Endothelial cell of umbilical vein (primary cell): ENCODE results near the gene KCNF1. TPM values are rescaled to one million over a fixed set of nuclear protein-coding genes. Genes with fewer than 3 reads are reported as not detected.

Source experiments
- BruUV-seq: library from RNA; stranded (reverse); fragments of 400-500 nt; replicated peaks from 2 replicates; lab custom pipeline; 2021; lab: Mats Ljungman, UMichigan
- CTCF ChIA-PET: fragments of 300-600, 350-600 bp; sonication (Branson Sonifier 250); formaldehyde crosslinking; loops from one replicate; lab custom pipeline; 2021; ENCODE audit warnings: antibody characterized with exemption, inconsistent platforms; lab: Charles Lee
- POLR2A ChIA-PET: fragments of 300-600, 350-600 bp; sonication (Branson Sonifier 250); formaldehyde crosslinking; loops from one replicate; lab custom pipeline; 2021; ENCODE audit warnings: antibody characterized with exemption, inconsistent platforms; lab: Charles Lee
- DNase-seq: peaks from one replicate; pipeline ENCODE4 v3.0.0-alpha.2; 2011; ENCODE audit warnings: low read depth, low spot score
- FAIRE-seq: peaks from 2 replicates; lab custom pipeline; 2011; peaks lifted over from hg19 to GRCh38; lab: Jason Lieb, UNC
- H2AFZ ChIP-seq: 2 replicates; pipeline ENCODE4 v1.6.0; 2012; ENCODE audit warnings: low read depth, low read length, control low read depth, inconsistent platforms
- H3K27ac ChIP-seq: 2 replicates; pipeline ENCODE4 v1.5.1; 2011; ENCODE audit warnings: low read depth, mild to moderate bottlenecking, control low read depth, low read length, moderate library complexity; ENCODE audit not compliant: insufficient read depth
- H3K27me3 ChIP-seq, 2 experiments: 2 replicates each; pipeline versions ENCODE4 v1.6.0 to v1.6.1; 2011; ENCODE audit warnings: low read length in 2 of 2, mixed read lengths in 1 of 2; ENCODE audit not compliant: control insufficient read depth in 2 of 2, insufficient read depth in 2 of 2
- H3K36me3 ChIP-seq, 2 experiments: 2 replicates in 1 of 2; 3 replicates in 1 of 2; pipeline ENCODE4 v1.5.1; 2011; ENCODE audit warnings: low read length in 2 of 2, mild to moderate bottlenecking in 1 of 2, moderate library complexity in 1 of 2; ENCODE audit not compliant: control insufficient read depth in 2 of 2, insufficient read depth in 2 of 2; ENCODE audit errors: extremely low read depth in 1 of 2
- H3K4me1 ChIP-seq: 3 replicates; pipeline ENCODE4 v1.5.1; 2011; ENCODE audit warnings: mild to moderate bottlenecking, low read length; ENCODE audit not compliant: control insufficient read depth, insufficient read depth; ENCODE audit errors: extremely low read depth
- H3K4me2 ChIP-seq: 2 replicates; pipeline ENCODE4 v1.6.1; 2011; ENCODE audit warnings: low read length, control low read depth, mixed read lengths; ENCODE audit not compliant: insufficient read depth
- H3K4me3 ChIP-seq, 3 experiments: fragments of 200-600 bp in 1 of 3; sonication (generic), shearing (Covaris generic) in 1 of 3; replicated peaks in 1 of 3; 2 replicates each; pipeline ENCODE4 v1.5.1; 2011 to 2016; ENCODE audit warnings: control low read depth in 3 of 3, low read length in 3 of 3, mild to moderate bottlenecking in 2 of 3, inconsistent platforms in 1 of 3, low read depth in 1 of 3, moderate library complexity in 1 of 3; ENCODE audit not compliant: insufficient read depth in 1 of 3
- H3K79me2 ChIP-seq: 2 replicates; pipeline ENCODE4 v1.6.0; 2012; ENCODE audit warnings: low read length, inconsistent platforms; ENCODE audit not compliant: control insufficient read depth, insufficient read depth
- H3K9ac ChIP-seq: replicated peaks from 2 replicates; pipeline ENCODE3; 2011; ENCODE audit warnings: low read length, control low read depth; ENCODE audit not compliant: insufficient read depth; ENCODE audit errors: extremely low read depth
- H3K9me1 ChIP-seq: replicated peaks from 3 replicates; pipeline ENCODE4 v1.6.0; 2011; ENCODE audit warnings: mild to moderate bottlenecking, low read length; ENCODE audit not compliant: control insufficient read depth, insufficient read depth; ENCODE audit errors: extremely low read depth
- H3K9me3 ChIP-seq: replicated peaks from 2 replicates; pipeline ENCODE4 v1.5.1; 2012; ENCODE audit warnings: low read length, inconsistent platforms; ENCODE audit not compliant: control insufficient read depth, insufficient read depth
- H4K20me1 ChIP-seq: replicated peaks from 2 replicates; pipeline ENCODE3; 2011; ENCODE audit warnings: mild to moderate bottlenecking, low read length; ENCODE audit not compliant: control insufficient read depth, insufficient read depth; ENCODE audit errors: extremely low read depth
- CTCF ChIP-seq, 2 donors: IDR thresholded peaks; 1 replicate in 1 of 2; 2 replicates in 1 of 2; pipeline ENCODE4 v1.5.1; 2011; ENCODE audit warnings: low read length in 2 of 2, mild to moderate bottlenecking in 2 of 2, moderate library complexity in 2 of 2, control low read depth in 1 of 2, inconsistent platforms in 1 of 2, low read depth in 1 of 2; ENCODE audit not compliant: insufficient read depth in 1 of 2; ENCODE audit errors: extremely low read depth in 1 of 2
- FOS ChIP-seq: IDR thresholded peaks from 2 replicates; pipeline ENCODE4 v1.6.1; 2011; ENCODE audit warnings: mild to moderate bottlenecking, low read length, moderate library complexity, borderline replicate concordance; ENCODE audit not compliant: insufficient read depth
- GATA2 ChIP-seq: IDR thresholded peaks from 2 replicates; pipeline ENCODE4 v1.7.0; 2011; ENCODE audit warnings: low read depth, mild to moderate bottlenecking, moderate library complexity, mixed read lengths, low read length; ENCODE audit not compliant: insufficient read length, insufficient read depth
- JUN ChIP-seq: IDR thresholded peaks from 2 replicates; pipeline ENCODE4 v1.6.1; 2011; ENCODE audit warnings: borderline replicate concordance, low read depth; ENCODE audit not compliant: insufficient read length, insufficient read depth
- MYC ChIP-seq: IDR thresholded peaks from one replicate; pipeline ENCODE4 v1.6.1; 2011; ENCODE audit warnings: mild to moderate bottlenecking, low read depth, low read length
- POLR2A ChIP-seq: IDR thresholded peaks from 2 replicates; pipeline ENCODE4 v1.6.1; 2012; ENCODE audit warnings: low read depth, mild to moderate bottlenecking, control low read depth, low read length
- dilution Hi-C: fragments of 300-500 bp; cut with MboI; formaldehyde crosslinking; loops from one replicate; pipeline ENCODE4 v1.15.0; 2019; ENCODE audit warnings: low sequenced_read_pairs; ENCODE audit not compliant: extremely low pct_ligation_motif_present
- intact Hi-C: fragments of 100-400 bp; cut with micrococcal nuclease; formaldehyde crosslinking; loops from one replicate; pipeline ENCODE4 v1.10.0; 2022
- polyA plus RNA-seq, 4 experiments: library from polyadenylated mRNA; depleted of rRNA in 3 of 4; stranded (reverse) in 3 of 4; unstranded in 1 of 4; fragments of >200 nt; gene quantifications; 2 replicates each; pipeline versions ENCODE4 v1.2.1 to v1.2.3, GENCODE V29; 2011 to 2012; ENCODE audit warnings: missing spikeins in 1 of 4
- total RNA-seq: library from RNA; stranded (reverse); gene quantifications from 2 replicates; pipeline ENCODE4 v1.2.3, GENCODE V29; 2021

The KCNF1 gene
- total and polyA plus RNA-seq, 2 donors (not counting 3 experiments of a cell fraction or from before 2014, with no cell fraction given), result 0.23 to 0.42 TPM

GRCh38 chr2:10900216-10901109 lies 11.3 kb upstream of the KCNF1 start:
- Histone ChIP-seq H3K4me3 (no peak overlapping the region), H3K9me3 (no peaks in the 10 kb centered on the region), H4K20me1 (no peaks in the 10 kb centered on the region), H3K36me3 (no peaks in the 10 kb centered on the region), H3K27ac (no peak overlapping the region), H3K27me3 (peaks cover 0 to 2% of the 10 kb centered on the region in 2 experiments), H3K79me2 (no peaks in the 10 kb centered on the region), H3K4me2 (no peak overlapping the region), H2AFZ (no peak overlapping the region), H3K9ac (no peak overlapping the region), H3K9me1 (no peaks in the 10 kb centered on the region), H3K4me1 (peaks cover 6% of the 10 kb centered on the region)
- intact Hi-C loops (loop anchor here (2.0 kb wide), 1 partner anchor 68 kb away; no protein-coding TSS in a partner anchor), dilution Hi-C loops (no loop called here)
- no TSS peak for BruUV-seq
- FAIRE-seq (peak; percentile 28), DNase-seq (no peak)
- POLR2A ChIA-PET, result no interaction called here
- CTCF ChIA-PET, result interaction anchor here (0.7 to 2.1 kb wide), 7 partner anchors 10 to 68 kb away, joined by 3 to 12 read pairs (median 4); partner anchors contain the start of gene KCNF1
- TF ChIP-seq JUN (no peak), MYC (no peak), GATA2 (no peak), CTCF (IDR thresholded peaks at IDR 0.05; ENCODE audit: extremely low read depth in 1 of 2, insufficient read depth in 1 of 2, low read depth in 1 of 2, low read length in 2 of 2) (no peak), POLR2A (no peak), FOS (no peak)
